B cell (primary cell): Measurements from ENCODE around the gene RERE. TPM values are rescaled to one million over a fixed set of nuclear protein-coding genes. Genes with fewer than 3 reads are reported as not detected.

Experiments
- ATAC-seq: fragments of 200-7000 bp; cut with Tn5 transposase; one replicate; pipeline ENCODE4 v1.10.0; 2021; ENCODE audit warnings: low read depth, mild to moderate bottlenecking, moderate number of reproducible peaks, moderate library complexity
- CTCF ChIA-PET: fragments of 350-600 bp; sonication (Branson Sonifier 250); formaldehyde crosslinking; loops from one replicate; lab custom pipeline; 2021; ENCODE audit warnings: antibody characterized with exemption, inconsistent platforms; lab: Charles Lee
- POLR2A ChIA-PET: fragments of 350-600 bp; sonication (Branson Sonifier 250); formaldehyde crosslinking; loops from one replicate; lab custom pipeline; 2021; ENCODE audit warnings: antibody characterized with exemption; lab: Charles Lee
- DNase-seq: peaks from one replicate; pipeline ENCODE4 v3.0.0; 2013
- H2AFZ ChIP-seq: 2 replicates; pipeline ENCODE4 v1.6.1; 2012; ENCODE audit warnings: mild to moderate bottlenecking, low read depth, low read length; ENCODE audit not compliant: insufficient read depth, poor library complexity, severe bottlenecking
- H3K27ac ChIP-seq, 2 donors: 1 replicate in 1 of 2; 2 replicates in 1 of 2; pipeline ENCODE4 v1.5.1; 2012 to 2013; ENCODE audit warnings: low read length in 2 of 2, mild to moderate bottlenecking in 2 of 2, moderate library complexity in 1 of 2
- H3K27me3 ChIP-seq, 4 experiments: fragments of 200-600 bp in 1 of 4; sonication (generic) in 1 of 4; replicated peaks in 1 of 4; 1 replicate in 2 of 4; 2 replicates in 2 of 4; pipeline versions ENCODE4 v1.6.1 to v1.7.0; 2013 to 2016; ENCODE audit warnings: low read length in 3 of 4, mild to moderate bottlenecking in 2 of 4, mixed read lengths in 1 of 4, moderate library complexity in 1 of 4; ENCODE audit not compliant: insufficient read depth in 4 of 4, control insufficient read depth in 3 of 4; ENCODE audit errors: control extremely low read depth in 1 of 4
- H3K36me3 ChIP-seq, 2 experiments: replicated peaks in 1 of 2; 1 replicate in 1 of 2; 2 replicates in 1 of 2; pipeline versions ENCODE4 v1.6.1 to v1.7.1; 2013; ENCODE audit warnings: low read length in 1 of 2; ENCODE audit not compliant: insufficient read depth in 2 of 2, control insufficient read depth in 1 of 2; ENCODE audit errors: control extremely low read depth in 1 of 2, extremely low read depth in 1 of 2
- H3K4me1 ChIP-seq, 2 donors: fragments of 200-600 bp in 1 of 2; sonication (generic) in 1 of 2; 1 replicate in 1 of 2; 2 replicates in 1 of 2; pipeline versions ENCODE4 v1.5.1 to v1.6.1; 2013 to 2017; ENCODE audit warnings: low read length in 2 of 2; ENCODE audit not compliant: control insufficient read depth in 2 of 2, insufficient read depth in 2 of 2
- H3K4me2 ChIP-seq: replicated peaks from 2 replicates; pipeline ENCODE3; 2012; ENCODE audit warnings: mild to moderate bottlenecking, low read depth, low read length; ENCODE audit not compliant: poor library complexity, severe bottlenecking
- H3K4me3 ChIP-seq, 5 experiments: fragments of 200-600 bp in 1 of 5; sonication (generic) in 1 of 5; 1 replicate in 3 of 5; 2 replicates in 2 of 5; pipeline versions ENCODE4 v1.5.1 to v1.7.0; 2011 to 2016; ENCODE audit warnings: low read length in 4 of 5, mild to moderate bottlenecking in 4 of 5, low read depth in 2 of 5, control low read depth in 1 of 5, moderate library complexity in 1 of 5; ENCODE audit not compliant: insufficient read depth in 1 of 5; ENCODE audit errors: control extremely low read depth in 1 of 5, extremely low read depth in 1 of 5
- H3K79me2 ChIP-seq: fragments of 200-600 bp; sonication (generic); one replicate; pipeline ENCODE4 v1.6.0; 2016; ENCODE audit warnings: low read length; ENCODE audit not compliant: control insufficient read depth, insufficient read depth
- H3K9ac ChIP-seq: fragments of 200-600 bp; sonication (generic); 2 replicates; pipeline ENCODE4 v1.6.1; 2017; ENCODE audit warnings: mild to moderate bottlenecking, low read length, moderate library complexity
- H3K9me3 ChIP-seq, 3 donors: one replicate each; pipeline versions ENCODE4 v1.6.1 to v1.7.1; 2013; ENCODE audit warnings: low read length in 2 of 3; ENCODE audit not compliant: control insufficient read depth in 2 of 3, insufficient read depth in 1 of 3; ENCODE audit errors: control extremely low read depth in 1 of 3
- H4K20me1 ChIP-seq: 2 replicates; pipeline ENCODE4 v1.6.0; 2012; ENCODE audit warnings: mild to moderate bottlenecking, low read length; ENCODE audit not compliant: insufficient read depth, control insufficient read depth, poor library complexity, severe bottlenecking
- H3K27ac Mint-ChIP-seq: one replicate; pipeline ENCODE4 v1.8.0; 2021; ENCODE audit warnings: mixed read lengths
- H3K27me3 Mint-ChIP-seq: one replicate; pipeline ENCODE4 v1.8.0; 2021; ENCODE audit warnings: mixed read lengths
- H3K4me1 Mint-ChIP-seq: one replicate; pipeline ENCODE4 v1.8.0; 2021; ENCODE audit warnings: mixed read lengths
- H3K4me3 Mint-ChIP-seq: one replicate; pipeline ENCODE4 v1.8.0; 2021; ENCODE audit warnings: mixed read lengths
- H3K9me3 Mint-ChIP-seq: one replicate; pipeline ENCODE4 v1.8.0; 2022; ENCODE audit warnings: mixed read lengths; ENCODE audit not compliant: insufficient read depth
- CTCF ChIP-seq: fragments of 200-600 bp; IDR thresholded peaks from one replicate; pipeline ENCODE4 v1.8.0; 2022; ENCODE audit warnings: antibody characterized with exemption, mild to moderate bottlenecking
- EZH2 ChIP-seq: IDR thresholded peaks from 2 replicates; pipeline ENCODE4 v1.6.1; 2012; ENCODE audit warnings: borderline replicate concordance, low read depth, mild to moderate bottlenecking, moderate library complexity, low read length; ENCODE audit not compliant: insufficient read depth, poor library complexity, severe bottlenecking
- WGBS: methylation state at CpG from one replicate; pipeline ENCODE4 v1.1.5; 2013; ENCODE audit warnings: missing lambda C conversion rate; ENCODE audit not compliant: insufficient coverage; 5-methylcytosine and 5-hydroxymethylcytosine counted together
- intact Hi-C: fragments of 100-400 bp; cut with micrococcal nuclease; formaldehyde crosslinking; loops from one replicate; pipeline ENCODE4 v1.10.0; 2022
- polyA plus RNA-seq: library from polyadenylated mRNA; depleted of rRNA; stranded (reverse); fragments of >200 nt; gene quantifications from 2 replicates; pipeline ENCODE4 v1.2.3, GENCODE V29; 2012
- total RNA-seq, 2 donors: library from RNA; stranded (reverse); fragments of 120-200 nt in 1 of 2; gene quantifications; 1 replicate in 1 of 2; 2 replicates in 1 of 2; pipeline versions ENCODE4 v1.2.3 to v1.2.4, GENCODE V29; 2013 to 2022

RERE gene
- total and polyA plus RNA-seq, 2 donors (not counting 1 experiment from before 2014, with no cell fraction given), result 27.3 to 132 TPM

- DNase-seq, result no peak
- no peak for ATAC-seq
- Mint-ChIP-seq H3K9me3 (no peaks in the 10 kb centered on the region), H3K27ac (no peak overlapping the region), H3K4me1 (no peaks in the 10 kb centered on the region), H3K27me3 (no peaks in the 10 kb centered on the region), H3K4me3 (no peak overlapping the region)
- Histone ChIP-seq H3K4me1 (no peaks in the 10 kb centered on the region), H3K9ac (no peak overlapping the region), H3K27me3 (no peaks in the 10 kb centered on the region), H3K4me3 (no peak overlapping the region), H3K79me2 (peaks cover 4% of the 10 kb centered on the region), H4K20me1 (peaks cover 56% of the 10 kb centered on the region), H3K9me3 (no peaks in the 10 kb centered on the region), H2AFZ (no peak overlapping the region), H3K36me3 (peaks cover 0 to 76% of the 10 kb centered on the region in 2 experiments), H3K4me2 (no peak overlapping the region), H3K27ac (no peak overlapping the region)
- POLR2A ChIA-PET, result no interaction called here
- CTCF ChIA-PET, result interaction anchor here (1.3 kb wide), 2 partner anchors 340 to 341 kb away, joined by 4 read pairs; no protein-coding TSS in a partner anchor
- WGBS, result 97% methylated on average over 15 of the region's 24 CpGs
- TF ChIP-seq EZH2 (no peak), CTCF (no peak)
- intact Hi-C loops, result no loop called here
These were observed 461.8 kb downstream of the RERE start for GRCh38 chr1:8355439-8356255.

- 100% methylated on average over 3 of the region's 8 CpGs for WGBS
- no peak overlapping the region for H3K9ac ChIP-seq
- H3K9me3 ChIP-seq, result no peaks in the 10 kb centered on the region
- H3K27me3 ChIP-seq, result no peaks in the 10 kb centered on the region
- Mint-ChIP-seq H3K27me3 (no peaks in the 10 kb centered on the region), H3K4me1 (no peaks in the 10 kb centered on the region), H3K9me3 (no peaks in the 10 kb centered on the region), H3K27ac (peak overlapping the region; percentile 65), H3K4me3 (no peak overlapping the region)
- no peak overlapping the region for H3K27ac ChIP-seq
- ATAC-seq (no peak), DNase-seq (no peak)
- peaks cover 42% of the 10 kb centered on the region for H4K20me1 ChIP-seq
- no peaks in the 10 kb centered on the region for H3K79me2 ChIP-seq
- intact Hi-C loops, result no loop called here
- ChIA-PET CTCF (interaction anchor here (1.3 kb wide), 1 partner anchor 339 kb away, joined by 4 read pairs; no protein-coding TSS in a partner anchor), POLR2A (no interaction called here)
- TF ChIP-seq CTCF (no peak), EZH2 (no peak)
- no peak overlapping the region for H3K4me2 ChIP-seq
- peaks cover 0 to 64% of the 10 kb centered on the region in 2 experiments for H3K36me3 ChIP-seq
- H3K4me1 ChIP-seq, result no peaks in the 10 kb centered on the region
- H3K4me3 ChIP-seq, result no peak overlapping the region
- no peak overlapping the region for H2AFZ ChIP-seq
These were observed 463.4 kb downstream of the RERE start for GRCh38 chr1:8354038-8354437.
